Measurements from ENCODE around the gene DLD. TPM values are rescaled to one million over a fixed set of nuclear protein-coding genes. Genes with fewer than 3 reads are reported as not detected.

Gene DLD
- total and polyA plus RNA-seq, 2 experiments from 2014 or later = 38.1 to 76.2 TPM

- H3K27me3 Mint-ChIP-seq (ENCODE audit: insufficient read depth, low read depth, poor library complexity) = no peaks in the 10 kb centered on the region
- peaks cover 41% of the 10 kb centered on the region for H3K36me3 Mint-ChIP-seq (ENCODE audit: low read depth)
- ATAC-seq (no peak), DNase-seq (ENCODE audit: low spot score) (no peak)
- peaks cover 5% of the 10 kb centered on the region; the same call in 1 of the 2 replicates for H3K36me3 ChIP-seq (ENCODE audit: insufficient read depth)
- no peaks in the 10 kb centered on the region for H4K20me1 ChIP-seq (replicated peaks; ENCODE audit: insufficient read depth)
- peaks cover 25% of the 10 kb centered on the region for H3K4me1 ChIP-seq (ENCODE audit: insufficient read depth)
- H3K4me1 Mint-ChIP-seq = peaks cover 43% of the 10 kb centered on the region
- no peak overlapping the region for H3K4me2 ChIP-seq
- H3K9me3 Mint-ChIP-seq = no peaks in the 10 kb centered on the region
- no peaks in the 10 kb centered on the region for H3K79me2 ChIP-seq (replicated peaks; ENCODE audit: insufficient read depth)
- no peak overlapping the region for H3K27ac Mint-ChIP-seq
- no peak overlapping the region for H3K4me3 ChIP-seq
- no peak overlapping the region for H2AFZ ChIP-seq
- no peaks in the 10 kb centered on the region for H3F3A ChIP-seq (replicated peaks; ENCODE audit: low read depth)
- H3K9me2 ChIP-seq (ENCODE audit: insufficient read depth) = no peaks in the 10 kb centered on the region
- no peak overlapping the region for H3K4me3 Mint-ChIP-seq
- TF ChIP-seq NANOG (IDR thresholded peaks at IDR 0.05; ENCODE audit: borderline replicate concordance) (no peak), POLR2AphosphoS5 (IDR thresholded peaks at IDR 0.05; ENCODE audit: low read depth) (no peak), ETS1 (IDR thresholded peaks at IDR 0.05) (no peak), EZH2phosphoT487 (IDR thresholded peaks at IDR 0.05; ENCODE audit: unreplicated experiment) (no peak), STAT1 (IDR thresholded peaks at IDR 0.05; ENCODE audit: unreplicated experiment) (no peak), REST (IDR thresholded peaks at IDR 0.05; ENCODE audit: unreplicated experiment) (no peak), JUNB (IDR thresholded peaks at IDR 0.05; ENCODE audit: unreplicated experiment) (no peak), ZNF114 (CRISPR knock-in tag; IDR thresholded peaks at IDR 0.05) (no peak), CREB1 (CRISPR knock-in tag; IDR thresholded peaks at IDR 0.05; ENCODE audit: low read depth) (no peak), ZNF331 (CRISPR knock-in tag; IDR thresholded peaks at IDR 0.05; ENCODE audit: low read depth) (no peak), EZH2 (IDR thresholded peaks at IDR 0.05; ENCODE audit: low read depth, unreplicated experiment) (no peak)
- TF ChIP-seq, protein P1, sequence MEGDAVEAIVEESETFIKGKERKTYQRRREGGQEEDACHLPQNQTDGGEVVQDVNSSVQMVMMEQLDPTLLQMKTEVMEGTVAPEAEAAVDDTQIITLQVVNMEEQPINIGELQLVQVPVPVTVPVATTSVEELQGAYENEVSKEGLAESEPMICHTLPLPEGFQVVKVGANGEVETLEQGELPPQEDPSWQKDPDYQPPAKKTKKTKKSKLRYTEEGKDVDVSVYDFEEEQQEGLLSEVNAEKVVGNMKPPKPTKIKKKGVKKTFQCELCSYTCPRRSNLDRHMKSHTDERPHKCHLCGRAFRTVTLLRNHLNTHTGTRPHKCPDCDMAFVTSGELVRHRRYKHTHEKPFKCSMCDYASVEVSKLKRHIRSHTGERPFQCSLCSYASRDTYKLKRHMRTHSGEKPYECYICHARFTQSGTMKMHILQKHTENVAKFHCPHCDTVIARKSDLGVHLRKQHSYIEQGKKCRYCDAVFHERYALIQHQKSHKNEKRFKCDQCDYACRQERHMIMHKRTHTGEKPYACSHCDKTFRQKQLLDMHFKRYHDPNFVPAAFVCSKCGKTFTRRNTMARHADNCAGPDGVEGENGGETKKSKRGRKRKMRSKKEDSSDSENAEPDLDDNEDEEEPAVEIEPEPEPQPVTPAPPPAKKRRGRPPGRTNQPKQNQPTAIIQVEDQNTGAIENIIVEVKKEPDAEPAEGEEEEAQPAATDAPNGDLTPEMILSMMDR (conservative IDR thresholded peaks at IDR 0.05; ENCODE audit: low read depth in 2 of 2) = no peak
- H3K27me3 ChIP-seq (ENCODE audit: insufficient read depth) = no peaks in the 10 kb centered on the region
- H3K27ac ChIP-seq (ENCODE audit: low read depth) = no peak overlapping the region
Observed at GRCh38 chr7:107957436-107957835, 66.5 kb downstream of the DLD start.

Measured in GM23338 (cell line).